HEK293 (cell line): ENCODE results near the gene RBPJL.

Experiments
- ZEB2 ChIP-seq: fragments of 450-650 bp; formaldehyde crosslinking; IDR thresholded peaks from 2 replicates; pipeline ENCODE4 v1.5.1; 2016; ENCODE audit warnings: missing biosample characterization, missing genetic modification characterization
- ZNF138 ChIP-seq: fragments of 450-650 bp; formaldehyde crosslinking; IDR thresholded peaks from 2 replicates; pipeline ENCODE4 v1.5.1; 2016; ENCODE audit warnings: missing biosample characterization, missing genetic modification characterization, borderline replicate concordance
- ZNF366 ChIP-seq: fragments of 450-650 bp; formaldehyde crosslinking; conservative IDR thresholded peaks from 2 replicates; pipeline ENCODE4 v1.5.1; 2016; ENCODE audit warnings: missing biosample characterization, missing genetic modification characterization
- ZNF423 ChIP-seq: fragments of 450-650 bp; formaldehyde crosslinking; IDR thresholded peaks from 2 replicates; pipeline ENCODE4 v1.5.1; 2016; ENCODE audit warnings: missing biosample characterization, missing genetic modification characterization
- ZNF510 ChIP-seq: fragments of 450-650 bp; formaldehyde crosslinking; IDR thresholded peaks from 2 replicates; pipeline ENCODE4 v1.5.1; 2018; ENCODE audit warnings: mild to moderate bottlenecking, missing genetic modification characterization, missing biosample characterization; ENCODE audit not compliant: insufficient replicate concordance
- ZNF571 ChIP-seq: fragments of 450-650 bp; formaldehyde crosslinking; IDR thresholded peaks from 2 replicates; pipeline ENCODE4 v1.5.0; 2017; ENCODE audit warnings: missing biosample characterization, missing genetic modification characterization
- ZNF621 ChIP-seq: fragments of 450-650 bp; formaldehyde crosslinking; IDR thresholded peaks from 2 replicates; pipeline ENCODE4 v1.5.1; 2017; ENCODE audit warnings: missing biosample characterization, missing genetic modification characterization
- TF ChIP-seq, protein P1 (sequence below): fragments of 450-650 bp; formaldehyde crosslinking; IDR thresholded peaks from 2 replicates; pipeline ENCODE4 v1.5.1; 2017; ENCODE audit warnings: missing biosample characterization, missing genetic modification characterization
- TF ChIP-seq, protein P2 (sequence below): fragments of 450-650 bp; formaldehyde crosslinking; IDR thresholded peaks from 2 replicates; pipeline ENCODE4 v1.5.1; 2016; ENCODE audit warnings: missing biosample characterization, missing genetic modification characterization
- TF ChIP-seq, protein P3 (sequence below): fragments of 450-650 bp; formaldehyde crosslinking; IDR thresholded peaks from 2 replicates; pipeline ENCODE4 v1.5.1; 2016; ENCODE audit warnings: missing biosample characterization, missing genetic modification characterization, low read depth

- no peak for TF ChIP-seq ZNF366 (tag by site-specific recombination)
- no peak for TF ChIP-seq ZNF621 (tag by site-specific recombination)
- no peak for TF ChIP-seq ZNF138
- TF ChIP-seq ZEB2 = no peak
- no peak for TF ChIP-seq ZNF510 (tag by site-specific recombination)
- no peak for TF ChIP-seq ZNF571 (tag by site-specific recombination)
- TF ChIP-seq, protein P1, sequence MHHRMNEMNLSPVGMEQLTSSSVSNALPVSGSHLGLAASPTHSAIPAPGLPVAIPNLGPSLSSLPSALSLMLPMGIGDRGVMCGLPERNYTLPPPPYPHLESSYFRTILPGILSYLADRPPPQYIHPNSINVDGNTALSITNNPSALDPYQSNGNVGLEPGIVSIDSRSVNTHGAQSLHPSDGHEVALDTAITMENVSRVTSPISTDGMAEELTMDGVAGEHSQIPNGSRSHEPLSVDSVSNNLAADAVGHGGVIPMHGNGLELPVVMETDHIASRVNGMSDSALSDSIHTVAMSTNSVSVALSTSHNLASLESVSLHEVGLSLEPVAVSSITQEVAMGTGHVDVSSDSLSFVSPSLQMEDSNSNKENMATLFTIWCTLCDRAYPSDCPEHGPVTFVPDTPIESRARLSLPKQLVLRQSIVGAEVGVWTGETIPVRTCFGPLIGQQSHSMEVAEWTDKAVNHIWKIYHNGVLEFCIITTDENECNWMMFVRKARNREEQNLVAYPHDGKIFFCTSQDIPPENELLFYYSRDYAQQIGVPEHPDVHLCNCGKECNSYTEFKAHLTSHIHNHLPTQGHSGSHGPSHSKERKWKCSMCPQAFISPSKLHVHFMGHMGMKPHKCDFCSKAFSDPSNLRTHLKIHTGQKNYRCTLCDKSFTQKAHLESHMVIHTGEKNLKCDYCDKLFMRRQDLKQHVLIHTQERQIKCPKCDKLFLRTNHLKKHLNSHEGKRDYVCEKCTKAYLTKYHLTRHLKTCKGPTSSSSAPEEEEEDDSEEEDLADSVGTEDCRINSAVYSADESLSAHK (tag by site-specific recombination) = no peak
- TF ChIP-seq, protein P2, sequence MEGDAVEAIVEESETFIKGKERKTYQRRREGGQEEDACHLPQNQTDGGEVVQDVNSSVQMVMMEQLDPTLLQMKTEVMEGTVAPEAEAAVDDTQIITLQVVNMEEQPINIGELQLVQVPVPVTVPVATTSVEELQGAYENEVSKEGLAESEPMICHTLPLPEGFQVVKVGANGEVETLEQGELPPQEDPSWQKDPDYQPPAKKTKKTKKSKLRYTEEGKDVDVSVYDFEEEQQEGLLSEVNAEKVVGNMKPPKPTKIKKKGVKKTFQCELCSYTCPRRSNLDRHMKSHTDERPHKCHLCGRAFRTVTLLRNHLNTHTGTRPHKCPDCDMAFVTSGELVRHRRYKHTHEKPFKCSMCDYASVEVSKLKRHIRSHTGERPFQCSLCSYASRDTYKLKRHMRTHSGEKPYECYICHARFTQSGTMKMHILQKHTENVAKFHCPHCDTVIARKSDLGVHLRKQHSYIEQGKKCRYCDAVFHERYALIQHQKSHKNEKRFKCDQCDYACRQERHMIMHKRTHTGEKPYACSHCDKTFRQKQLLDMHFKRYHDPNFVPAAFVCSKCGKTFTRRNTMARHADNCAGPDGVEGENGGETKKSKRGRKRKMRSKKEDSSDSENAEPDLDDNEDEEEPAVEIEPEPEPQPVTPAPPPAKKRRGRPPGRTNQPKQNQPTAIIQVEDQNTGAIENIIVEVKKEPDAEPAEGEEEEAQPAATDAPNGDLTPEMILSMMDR (tag by site-specific recombination) = peak; percentile 90
- TF ChIP-seq ZNF423 (tag by site-specific recombination) = no peak
- TF ChIP-seq, protein P3, sequence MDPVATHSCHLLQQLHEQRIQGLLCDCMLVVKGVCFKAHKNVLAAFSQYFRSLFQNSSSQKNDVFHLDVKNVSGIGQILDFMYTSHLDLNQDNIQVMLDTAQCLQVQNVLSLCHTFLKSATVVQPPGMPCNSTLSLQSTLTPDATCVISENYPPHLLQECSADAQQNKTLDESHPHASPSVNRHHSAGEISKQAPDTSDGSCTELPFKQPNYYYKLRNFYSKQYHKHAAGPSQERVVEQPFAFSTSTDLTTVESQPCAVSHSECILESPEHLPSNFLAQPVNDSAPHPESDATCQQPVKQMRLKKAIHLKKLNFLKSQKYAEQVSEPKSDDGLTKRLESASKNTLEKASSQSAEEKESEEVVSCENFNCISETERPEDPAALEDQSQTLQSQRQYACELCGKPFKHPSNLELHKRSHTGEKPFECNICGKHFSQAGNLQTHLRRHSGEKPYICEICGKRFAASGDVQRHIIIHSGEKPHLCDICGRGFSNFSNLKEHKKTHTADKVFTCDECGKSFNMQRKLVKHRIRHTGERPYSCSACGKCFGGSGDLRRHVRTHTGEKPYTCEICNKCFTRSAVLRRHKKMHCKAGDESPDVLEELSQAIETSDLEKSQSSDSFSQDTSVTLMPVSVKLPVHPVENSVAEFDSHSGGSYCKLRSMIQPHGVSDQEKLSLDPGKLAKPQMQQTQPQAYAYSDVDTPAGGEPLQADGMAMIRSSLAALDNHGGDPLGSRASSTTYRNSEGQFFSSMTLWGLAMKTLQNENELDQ (tag by site-specific recombination) = no peak
These were observed 5.1 kb downstream of the RBPJL start for GRCh38 chr20:45311589-45312211.
